ENCODE measurements around the gene TXNDC2.
"Not testable (repeated sequence)": the region's sequence is repeated elsewhere in the genome, so short reads cannot be mapped to it uniquely, and the experiment has no call there.

The TXNDC2 gene

GRCh38 chr18:9900699-9901098 is 14.9 kb downstream of the TXNDC2 start:
- TF ChIP-seq CTCF (IDR thresholded peaks at IDR 0.05; ENCODE audit: extremely low read depth, missing control alignments) = no peak

GRCh38 chr18:9901377-9901776 is 15.6 kb downstream of the TXNDC2 start:
- no peak for TF ChIP-seq CTCF (IDR thresholded peaks at IDR 0.05; ENCODE audit: extremely low read depth, missing control alignments)
- no peak for DNase-seq (ENCODE audit: low spot score)

More at GRCh38 chr18:9900699-9901098, 14.9 kb downstream of the TXNDC2 start:
- DNase-seq (ENCODE audit: low spot score) = no peak

GRCh38 chr18:9902264-9902663 is 16.5 kb downstream of the TXNDC2 start:
- not testable (repeated sequence) for DNase-seq (ENCODE audit: low spot score)

GRCh38 chr18:9902832-9903231 is 17.1 kb downstream of the TXNDC2 start:
- DNase-seq (ENCODE audit: low spot score) = no peak
- TF ChIP-seq CTCF (IDR thresholded peaks at IDR 0.05; ENCODE audit: extremely low read depth, missing control alignments) = no peak

GRCh38 chr18:9905401-9905922 is 19.7 kb downstream of the TXNDC2 start:
- TF ChIP-seq CTCF (IDR thresholded peaks at IDR 0.05; ENCODE audit: extremely low read depth, missing control alignments) = no peak
- no peak for DNase-seq (ENCODE audit: low spot score)

- TF ChIP-seq CTCF (IDR thresholded peaks at IDR 0.05; ENCODE audit: extremely low read depth, missing control alignments) = no peak
- DNase-seq (ENCODE audit: low spot score) = no peak
These were observed 20.7 kb downstream of the TXNDC2 start for GRCh38 chr18:9906481-9906880.

- no peak for DNase-seq (ENCODE audit: low spot score)
- TF ChIP-seq CTCF (IDR thresholded peaks at IDR 0.05; ENCODE audit: extremely low read depth, missing control alignments) = no peak
These were observed 22.1 kb downstream of the TXNDC2 start for GRCh38 chr18:9907867-9908266.

GRCh38 chr18:9910071-9910470 is 24.3 kb downstream of the TXNDC2 start:
- no peak for TF ChIP-seq CTCF (IDR thresholded peaks at IDR 0.05; ENCODE audit: extremely low read depth, missing control alignments)

More at GRCh38 chr18:9910071-9910470, 24.3 kb downstream of the TXNDC2 start:
- no peak for DNase-seq (ENCODE audit: low spot score)
